B cell (primary cell): ENCODE data around the gene CPN1.

Experiments
- CTCF ChIP-seq: fragments of 200-600 bp; IDR thresholded peaks from one replicate; pipeline ENCODE4 v1.8.0; 2022; ENCODE audit warnings: antibody characterized with exemption, mild to moderate bottlenecking
- EZH2 ChIP-seq: IDR thresholded peaks from 2 replicates; pipeline ENCODE4 v1.6.1; 2012; ENCODE audit warnings: borderline replicate concordance, low read depth, mild to moderate bottlenecking, moderate library complexity, low read length; ENCODE audit not compliant: insufficient read depth, poor library complexity, severe bottlenecking

- TF ChIP-seq CTCF (no peak), EZH2 (no peak)
These were observed 54.3 kb downstream of the CPN1 start for GRCh38 chr10:100027416-100027815.
